Measurements from ENCODE around the gene IL4I1. TPM values are rescaled to one million over a fixed set of nuclear protein-coding genes. Genes with fewer than 3 reads are reported as not detected.

IL4I1 gene
- total RNA-seq, 1 donor from 2014 or later, result 0.90 TPM

GRCh38 chr19:49912965-49913685, 16.4 kb upstream of the IL4I1 start:
- Mint-ChIP-seq H3K36me3 (ENCODE audit: low read depth, unreplicated experiment) (peaks cover 46% of the 10 kb centered on the region), H3K4me1 (ENCODE audit: unreplicated experiment) (peaks cover 19% of the 10 kb centered on the region), H3K9me3 (ENCODE audit: unreplicated experiment) (no peaks in the 10 kb centered on the region), H3K27ac (ENCODE audit: unreplicated experiment) (peak overlapping the region; percentile 78), H3K4me3 (ENCODE audit: unreplicated experiment) (peak overlapping the region; percentile 42), H3K27me3 (ENCODE audit: unreplicated experiment) (peaks cover 14% of the 10 kb centered on the region)
- TF ChIP-seq, protein P1, sequence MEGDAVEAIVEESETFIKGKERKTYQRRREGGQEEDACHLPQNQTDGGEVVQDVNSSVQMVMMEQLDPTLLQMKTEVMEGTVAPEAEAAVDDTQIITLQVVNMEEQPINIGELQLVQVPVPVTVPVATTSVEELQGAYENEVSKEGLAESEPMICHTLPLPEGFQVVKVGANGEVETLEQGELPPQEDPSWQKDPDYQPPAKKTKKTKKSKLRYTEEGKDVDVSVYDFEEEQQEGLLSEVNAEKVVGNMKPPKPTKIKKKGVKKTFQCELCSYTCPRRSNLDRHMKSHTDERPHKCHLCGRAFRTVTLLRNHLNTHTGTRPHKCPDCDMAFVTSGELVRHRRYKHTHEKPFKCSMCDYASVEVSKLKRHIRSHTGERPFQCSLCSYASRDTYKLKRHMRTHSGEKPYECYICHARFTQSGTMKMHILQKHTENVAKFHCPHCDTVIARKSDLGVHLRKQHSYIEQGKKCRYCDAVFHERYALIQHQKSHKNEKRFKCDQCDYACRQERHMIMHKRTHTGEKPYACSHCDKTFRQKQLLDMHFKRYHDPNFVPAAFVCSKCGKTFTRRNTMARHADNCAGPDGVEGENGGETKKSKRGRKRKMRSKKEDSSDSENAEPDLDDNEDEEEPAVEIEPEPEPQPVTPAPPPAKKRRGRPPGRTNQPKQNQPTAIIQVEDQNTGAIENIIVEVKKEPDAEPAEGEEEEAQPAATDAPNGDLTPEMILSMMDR (IDR thresholded peaks at IDR 0.05; ENCODE audit: unreplicated experiment), result no peak
- no peak for DNase-seq (ENCODE audit: low spot score)

DNA sequence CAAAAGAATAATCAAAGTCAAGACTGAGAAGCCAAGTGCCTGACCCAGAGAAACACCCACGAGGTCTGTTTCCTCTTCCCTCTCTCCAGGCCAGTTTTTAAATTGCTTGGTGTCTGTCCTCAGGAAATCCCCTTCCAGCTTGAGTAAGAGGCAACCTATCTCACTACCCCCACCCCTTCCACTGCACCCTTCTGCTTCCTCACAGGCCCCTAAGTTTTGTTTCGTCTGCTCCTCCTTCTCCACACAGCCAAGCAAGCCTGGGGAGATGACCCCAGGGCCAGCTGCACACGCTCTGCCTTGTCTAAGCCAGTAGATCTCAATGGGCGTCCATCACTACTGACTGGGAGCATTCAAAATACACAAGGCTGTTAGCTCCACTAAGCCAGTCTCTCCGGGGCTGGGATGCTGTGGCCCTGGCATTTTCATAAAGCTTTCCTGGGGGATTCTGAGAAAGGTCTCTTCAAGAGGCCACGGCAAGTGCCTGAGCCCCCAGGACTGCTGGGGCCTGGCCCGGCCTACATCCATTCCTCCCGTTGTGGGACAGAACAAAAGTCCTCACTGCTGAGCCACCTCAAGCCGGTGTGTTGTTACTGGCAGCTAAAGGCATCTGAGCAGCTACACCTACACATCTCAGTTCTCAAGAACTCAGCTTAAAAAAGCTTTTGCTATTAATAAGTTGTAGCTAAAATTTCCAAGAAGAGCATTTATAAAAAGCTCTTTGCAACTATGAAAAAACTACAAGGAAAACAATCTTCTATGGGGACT, 14.9 kb upstream of the IL4I1 start:
- peaks cover 19% of the 10 kb centered on the region for H3K27me3 Mint-ChIP-seq (ENCODE audit: unreplicated experiment)
- H3K4me3 Mint-ChIP-seq (ENCODE audit: unreplicated experiment), result peak overlapping the region; percentile 56
- TF ChIP-seq, protein P1 (IDR thresholded peaks at IDR 0.05; ENCODE audit: unreplicated experiment), result no peak
- DNase-seq (ENCODE audit: low spot score), result no peak
- peak overlapping the region; percentile 84 for H3K27ac Mint-ChIP-seq (ENCODE audit: unreplicated experiment)
- peaks cover 19% of the 10 kb centered on the region for H3K4me1 Mint-ChIP-seq (ENCODE audit: unreplicated experiment)
- no peaks in the 10 kb centered on the region for H3K9me3 Mint-ChIP-seq (ENCODE audit: unreplicated experiment)
- H3K36me3 Mint-ChIP-seq (ENCODE audit: low read depth, unreplicated experiment), result peaks cover 48% of the 10 kb centered on the region

GRCh38 chr19:49910179-49910578, 13.5 kb upstream of the IL4I1 start:
- peaks cover 42% of the 10 kb centered on the region for H3K36me3 Mint-ChIP-seq (ENCODE audit: low read depth, unreplicated experiment)
- H3K4me3 Mint-ChIP-seq (ENCODE audit: unreplicated experiment), result no peak overlapping the region
- TF ChIP-seq, protein P1 (IDR thresholded peaks at IDR 0.05; ENCODE audit: unreplicated experiment), result no peak
- DNase-seq (ENCODE audit: low spot score), result no peak
- H3K9me3 Mint-ChIP-seq (ENCODE audit: unreplicated experiment), result no peaks in the 10 kb centered on the region
- no peak overlapping the region for H3K27ac Mint-ChIP-seq (ENCODE audit: unreplicated experiment)
- peaks cover 18% of the 10 kb centered on the region for H3K27me3 Mint-ChIP-seq (ENCODE audit: unreplicated experiment)
- peaks cover 16% of the 10 kb centered on the region for H3K4me1 Mint-ChIP-seq (ENCODE audit: unreplicated experiment)

DNA sequence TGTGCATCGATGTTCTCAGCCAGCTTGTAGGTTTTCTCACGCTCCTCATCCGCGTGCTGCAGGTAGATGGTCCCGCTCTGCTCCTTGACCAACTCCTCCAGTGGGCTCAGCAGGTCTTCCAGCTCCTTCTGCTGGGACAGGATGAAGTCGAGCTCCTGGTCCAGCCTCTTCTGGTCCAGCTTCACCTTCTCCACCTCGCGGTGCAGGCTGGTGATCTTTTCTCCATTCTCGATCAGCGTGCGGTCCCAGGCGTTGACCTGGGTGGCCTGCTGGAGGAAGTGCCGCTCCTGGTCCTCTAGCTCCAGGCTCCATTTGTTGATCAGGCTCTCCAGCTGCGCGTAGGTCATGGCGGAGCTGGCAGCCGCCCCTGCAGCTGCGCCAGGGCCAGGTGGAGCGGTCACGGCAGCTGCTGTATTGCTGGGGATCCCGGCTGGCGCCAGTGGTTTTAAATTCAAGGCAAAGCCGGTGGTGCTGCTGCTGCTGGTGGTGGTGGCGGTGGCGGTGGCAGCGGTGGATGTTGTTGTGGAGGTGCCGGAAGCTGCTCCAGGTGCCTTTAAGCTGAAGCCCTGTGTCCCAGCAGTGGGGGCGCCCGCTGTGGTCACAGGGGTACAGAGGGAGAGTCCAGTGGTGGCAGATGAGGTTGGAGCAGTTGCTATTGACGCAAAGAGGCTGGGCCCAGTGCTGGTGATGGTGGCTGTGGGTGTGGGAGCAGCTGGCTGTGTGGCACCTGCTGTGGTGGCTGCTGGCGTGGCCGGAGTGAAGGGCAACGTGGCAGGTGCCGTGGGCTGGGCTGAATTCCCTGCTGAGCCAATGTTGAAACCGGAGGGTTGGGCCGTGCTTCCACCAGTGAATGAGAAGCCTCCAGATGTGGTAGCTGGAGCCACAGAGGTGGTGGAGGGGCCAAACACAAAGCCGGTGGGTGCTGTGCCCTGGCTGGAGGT, 12.1 kb upstream of the IL4I1 start:
- H3K36me3 Mint-ChIP-seq (ENCODE audit: low read depth, unreplicated experiment), result peaks cover 32% of the 10 kb centered on the region
- peaks cover 16% of the 10 kb centered on the region for H3K4me1 Mint-ChIP-seq (ENCODE audit: unreplicated experiment)
- peaks cover 15% of the 10 kb centered on the region for H3K27me3 Mint-ChIP-seq (ENCODE audit: unreplicated experiment)
- TF ChIP-seq, protein P1 (IDR thresholded peaks at IDR 0.05; ENCODE audit: unreplicated experiment), result no peak
- no peaks in the 10 kb centered on the region for H3K9me3 Mint-ChIP-seq (ENCODE audit: unreplicated experiment)
- H3K4me3 Mint-ChIP-seq (ENCODE audit: unreplicated experiment), result no peak overlapping the region
- H3K27ac Mint-ChIP-seq (ENCODE audit: unreplicated experiment), result no peak overlapping the region
- no peak for DNase-seq (ENCODE audit: low spot score)

All from endothelial cell (in vitro differentiated cells).